GM23338 (cell line): ENCODE data around the gene COPZ1. TPM values are rescaled to one million over a fixed set of nuclear protein-coding genes. Genes with fewer than 3 reads are reported as not detected.
A peak's percentile ranks its signal among the peaks of the same experiment; 100 is the strongest.

ENCODE experiments used
- ATAC-seq: fragments of 200-7000 bp; cut with Tn5 transposase; 3 replicates; pipeline ENCODE4 v1.9.1; 2020
- DNase-seq: peaks from one replicate; pipeline ENCODE4 v3.0.0-alpha.2; 2015; ENCODE audit warnings: low spot score
- H2AFZ ChIP-seq: fragments of 200-600 bp; sonication (generic); 2 replicates; pipeline ENCODE4 v1.8.0; 2016; ENCODE audit warnings: antibody characterized with exemption, mild to moderate bottlenecking, moderate library complexity
- H3F3A ChIP-seq: fragments of 200-600 bp; sonication (generic); replicated peaks from 2 replicates; pipeline ENCODE4 v1.8.0; 2017; ENCODE audit warnings: antibody characterized with exemption, mixed run types, low read depth
- H3K27ac ChIP-seq: fragments of 200-600 bp; sonication (generic); 2 replicates; pipeline ENCODE4 v1.6.1; 2016; ENCODE audit warnings: low read depth
- H3K27me3 ChIP-seq: fragments of 200-600 bp; sonication (generic); 2 replicates; pipeline ENCODE4 v1.8.0; 2016; ENCODE audit warnings: mild to moderate bottlenecking, mixed run types, moderate library complexity; ENCODE audit not compliant: insufficient read depth
- H3K36me3 ChIP-seq: fragments of 200-600 bp; sonication (generic); 2 replicates; pipeline ENCODE4 v1.8.0; 2016; ENCODE audit warnings: mild to moderate bottlenecking; ENCODE audit not compliant: insufficient read depth
- H3K4me1 ChIP-seq: fragments of 200-600 bp; sonication (generic); 2 replicates; pipeline ENCODE4 v1.8.0; 2016; ENCODE audit warnings: mild to moderate bottlenecking, moderate library complexity; ENCODE audit not compliant: insufficient read depth
- H3K4me2 ChIP-seq: fragments of 200-600 bp; sonication (generic); 2 replicates; pipeline ENCODE4 v1.7.1; 2017; ENCODE audit warnings: mixed run types
- H3K4me3 ChIP-seq: fragments of 200-600 bp; sonication (generic); 2 replicates; pipeline ENCODE4 v1.6.1; 2016; ENCODE audit warnings: mixed run types
- H3K79me2 ChIP-seq: fragments of 200-600 bp; sonication (generic); replicated peaks from 2 replicates; pipeline ENCODE4 v1.8.0; 2017; ENCODE audit warnings: mild to moderate bottlenecking; ENCODE audit not compliant: insufficient read depth
- H3K9me2 ChIP-seq: fragments of 200-600 bp; sonication (generic); 2 replicates; pipeline ENCODE4 v1.8.0; 2017; ENCODE audit not compliant: insufficient read depth
- H4K20me1 ChIP-seq: fragments of 200-600 bp; sonication (generic); replicated peaks from 2 replicates; pipeline ENCODE4 v1.8.0; 2017; ENCODE audit warnings: mild to moderate bottlenecking; ENCODE audit not compliant: insufficient read depth
- H3K27ac Mint-ChIP-seq: 2 replicates; pipeline ENCODE4 v1.8.0; 2020; ENCODE audit warnings: inconsistent platforms, mild to moderate bottlenecking, moderate library complexity, mixed read lengths
- H3K27me3 Mint-ChIP-seq: 3 replicates; pipeline ENCODE4 v1.8.0; 2022; ENCODE audit warnings: low read depth, mild to moderate bottlenecking, moderate library complexity, mixed read lengths, inconsistent platforms; ENCODE audit not compliant: insufficient read depth, poor library complexity
- H3K36me3 Mint-ChIP-seq: 3 replicates; pipeline ENCODE4 v1.8.0; 2021; ENCODE audit warnings: low read depth, mild to moderate bottlenecking, inconsistent platforms, moderate library complexity, mixed read lengths
- H3K4me1 Mint-ChIP-seq: 3 replicates; pipeline ENCODE4 v1.8.0; 2020; ENCODE audit warnings: mild to moderate bottlenecking, inconsistent platforms, mixed read lengths
- H3K4me3 Mint-ChIP-seq: 3 replicates; pipeline ENCODE4 v1.8.0; 2021; ENCODE audit warnings: moderate library complexity, mild to moderate bottlenecking, inconsistent platforms, mixed read lengths
- H3K9me3 Mint-ChIP-seq: 3 replicates; pipeline ENCODE4 v1.8.0; 2020; ENCODE audit warnings: moderate library complexity, mild to moderate bottlenecking, inconsistent platforms, mixed read lengths
- CREB1 ChIP-seq: fragments of 250-450 bp; sonication (Bioruptor Pico); IDR thresholded peaks from 2 replicates; pipeline ENCODE4 v1.5.0; 2020; ENCODE audit warnings: low read depth, mild to moderate bottlenecking, moderate library complexity
- EZH2phosphoT487 ChIP-seq: fragments of 200-600 bp; sonication (generic); IDR thresholded peaks from one replicate; pipeline ENCODE4 v1.8.1; 2018; ENCODE audit warnings: antibody characterized with exemption; ENCODE audit not compliant: unreplicated experiment
- JUNB ChIP-seq: IDR thresholded peaks from one replicate; pipeline ENCODE4 v1.6.1; 2016; ENCODE audit warnings: antibody characterized with exemption; ENCODE audit not compliant: unreplicated experiment
- NANOG ChIP-seq: IDR thresholded peaks from 2 replicates; pipeline ENCODE4 v1.6.1; 2016; ENCODE audit warnings: antibody characterized with exemption, borderline replicate concordance
- POLR2AphosphoS5 ChIP-seq: IDR thresholded peaks from 2 replicates; pipeline ENCODE4 v1.6.1; 2016; ENCODE audit warnings: antibody characterized with exemption, low read depth
- ZNF114 ChIP-seq: fragments of 250-450 bp; sonication (Bioruptor Pico); IDR thresholded peaks from 2 replicates; pipeline ENCODE4 v1.5.0; 2020; ENCODE audit warnings: mild to moderate bottlenecking, moderate library complexity
- ZNF331 ChIP-seq: fragments of 250-450 bp; sonication (Bioruptor Pico); IDR thresholded peaks from 2 replicates; pipeline ENCODE4 v1.5.0; 2020; ENCODE audit warnings: low read depth, mild to moderate bottlenecking, moderate library complexity
- polyA plus RNA-seq: library from polyadenylated mRNA; unstranded; fragments of >200 nt; fragmentation: Nextera tagmentation; extraction: Ambion mirVana; gene quantifications from 2 replicates; pipeline ENCODE4 v1.2.1, GENCODE V29; 2016
- total RNA-seq: library from RNA; depleted of rRNA; stranded (reverse); fragments of >200 nt; shearing (Covaris generic); gene quantifications from 2 replicates; pipeline ENCODE4 v1.2.3, GENCODE V29; 2014
- TF ChIP-seq, protein P1 (sequence below): IDR thresholded peaks from 2 replicates; pipeline ENCODE4 v1.6.1; 2016; ENCODE audit warnings: antibody characterized with exemption
- TF ChIP-seq, protein P2 (sequence below): IDR thresholded peaks from one replicate; pipeline ENCODE4 v1.6.1; 2018; ENCODE audit warnings: antibody characterized with exemption; ENCODE audit not compliant: unreplicated experiment
- TF ChIP-seq, protein P3 (sequence below): fragments of 250-450 bp; sonication (Bioruptor Pico); IDR thresholded peaks from 2 replicates; pipeline ENCODE4 v1.5.0; 2020; ENCODE audit warnings: mild to moderate bottlenecking, moderate library complexity

Gene COPZ1
- total and polyA plus RNA-seq, 2 experiments from 2014 or later: 79.9 to 91.2 TPM

DNA sequence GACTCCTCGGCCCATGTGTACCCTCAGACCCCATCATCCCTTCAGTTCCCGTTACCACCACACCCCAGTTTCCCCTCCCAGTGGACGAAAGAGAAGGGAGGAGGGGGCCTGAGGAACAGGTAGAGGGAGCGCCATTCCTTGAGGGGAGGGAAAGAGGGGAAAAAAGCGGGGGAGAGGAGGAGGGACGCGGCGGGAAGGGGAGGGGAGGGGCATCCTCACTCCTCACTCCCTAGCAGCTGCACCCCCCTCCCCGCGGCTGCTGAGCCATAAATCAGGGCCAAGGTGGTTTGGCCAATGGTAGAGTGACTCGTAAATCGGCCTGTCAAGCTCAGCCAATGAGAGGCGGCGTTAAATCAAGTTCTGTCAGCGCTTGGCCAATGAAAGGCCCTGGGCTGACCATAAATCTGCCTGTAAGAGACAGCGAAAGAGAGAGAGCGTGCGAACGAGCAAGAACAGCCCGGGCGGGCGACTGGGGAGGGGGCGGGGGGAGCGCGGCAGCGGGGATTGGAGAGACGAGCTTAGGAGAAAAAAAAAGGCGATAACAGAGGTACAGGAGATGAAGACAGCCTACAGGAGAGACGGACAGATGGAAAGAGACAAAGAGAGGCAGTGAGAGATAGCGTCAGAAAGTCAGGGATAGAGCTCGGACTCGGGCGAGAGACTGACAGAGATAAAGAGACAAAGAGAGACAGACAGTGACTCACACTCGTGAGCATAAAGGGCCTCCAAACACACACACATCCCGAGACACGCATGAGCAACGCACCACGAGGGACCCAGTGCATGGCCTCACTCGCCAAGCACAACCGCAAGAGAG, 34.2 kb downstream of the COPZ1 start:
- Mint-ChIP-seq H3K9me3 (no peaks in the 10 kb centered on the region; the same call in 2 of the 3 replicates), H3K4me1 (peaks cover 6% of the 10 kb centered on the region), H3K4me3 (no peak overlapping the region), H3K27ac (no peak overlapping the region), H3K27me3 (peaks cover 25% of the 10 kb centered on the region), H3K36me3 (no peaks in the 10 kb centered on the region; the same call in 2 of the 3 replicates)
- Histone ChIP-seq H4K20me1 (no peaks in the 10 kb centered on the region), H3K4me2 (peak overlapping the region; percentile 95), H3K9me2 (no peaks in the 10 kb centered on the region), H3K27ac (peak overlapping the region; percentile 82), H3K79me2 (no peaks in the 10 kb centered on the region; the same call in 1 of the 2 replicates), H3K36me3 (no peaks in the 10 kb centered on the region), H3K4me1 (peaks cover 49% of the 10 kb centered on the region), H3K27me3 (peaks cover under 1% of the 10 kb centered on the region; the same call in 1 of the 2 replicates), H3K4me3 (peak overlapping the region; percentile 75), H2AFZ (peak overlapping the region; percentile 60; the same call in 1 of the 2 replicates), H3F3A (peaks cover 11% of the 10 kb centered on the region)
- DNase-seq: peak; percentile 99
- ATAC-seq: peak; percentile 83
- TF ChIP-seq, protein P1, sequence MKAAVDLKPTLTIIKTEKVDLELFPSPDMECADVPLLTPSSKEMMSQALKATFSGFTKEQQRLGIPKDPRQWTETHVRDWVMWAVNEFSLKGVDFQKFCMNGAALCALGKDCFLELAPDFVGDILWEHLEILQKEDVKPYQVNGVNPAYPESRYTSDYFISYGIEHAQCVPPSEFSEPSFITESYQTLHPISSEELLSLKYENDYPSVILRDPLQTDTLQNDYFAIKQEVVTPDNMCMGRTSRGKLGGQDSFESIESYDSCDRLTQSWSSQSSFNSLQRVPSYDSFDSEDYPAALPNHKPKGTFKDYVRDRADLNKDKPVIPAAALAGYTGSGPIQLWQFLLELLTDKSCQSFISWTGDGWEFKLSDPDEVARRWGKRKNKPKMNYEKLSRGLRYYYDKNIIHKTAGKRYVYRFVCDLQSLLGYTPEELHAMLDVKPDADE: no peak
- no peak for TF ChIP-seq JUNB
- no peak for TF ChIP-seq ZNF331 (CRISPR knock-in tag)
- TF ChIP-seq, protein P2, sequence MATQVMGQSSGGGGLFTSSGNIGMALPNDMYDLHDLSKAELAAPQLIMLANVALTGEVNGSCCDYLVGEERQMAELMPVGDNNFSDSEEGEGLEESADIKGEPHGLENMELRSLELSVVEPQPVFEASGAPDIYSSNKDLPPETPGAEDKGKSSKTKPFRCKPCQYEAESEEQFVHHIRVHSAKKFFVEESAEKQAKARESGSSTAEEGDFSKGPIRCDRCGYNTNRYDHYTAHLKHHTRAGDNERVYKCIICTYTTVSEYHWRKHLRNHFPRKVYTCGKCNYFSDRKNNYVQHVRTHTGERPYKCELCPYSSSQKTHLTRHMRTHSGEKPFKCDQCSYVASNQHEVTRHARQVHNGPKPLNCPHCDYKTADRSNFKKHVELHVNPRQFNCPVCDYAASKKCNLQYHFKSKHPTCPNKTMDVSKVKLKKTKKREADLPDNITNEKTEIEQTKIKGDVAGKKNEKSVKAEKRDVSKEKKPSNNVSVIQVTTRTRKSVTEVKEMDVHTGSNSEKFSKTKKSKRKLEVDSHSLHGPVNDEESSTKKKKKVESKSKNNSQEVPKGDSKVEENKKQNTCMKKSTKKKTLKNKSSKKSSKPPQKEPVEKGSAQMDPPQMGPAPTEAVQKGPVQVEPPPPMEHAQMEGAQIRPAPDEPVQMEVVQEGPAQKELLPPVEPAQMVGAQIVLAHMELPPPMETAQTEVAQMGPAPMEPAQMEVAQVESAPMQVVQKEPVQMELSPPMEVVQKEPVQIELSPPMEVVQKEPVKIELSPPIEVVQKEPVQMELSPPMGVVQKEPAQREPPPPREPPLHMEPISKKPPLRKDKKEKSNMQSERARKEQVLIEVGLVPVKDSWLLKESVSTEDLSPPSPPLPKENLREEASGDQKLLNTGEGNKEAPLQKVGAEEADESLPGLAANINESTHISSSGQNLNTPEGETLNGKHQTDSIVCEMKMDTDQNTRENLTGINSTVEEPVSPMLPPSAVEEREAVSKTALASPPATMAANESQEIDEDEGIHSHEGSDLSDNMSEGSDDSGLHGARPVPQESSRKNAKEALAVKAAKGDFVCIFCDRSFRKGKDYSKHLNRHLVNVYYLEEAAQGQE: no peak
- no peak for TF ChIP-seq EZH2phosphoT487
- no peak for TF ChIP-seq ZNF114
- no peak for TF ChIP-seq POLR2AphosphoS5
- no peak for TF ChIP-seq NANOG
- peak; percentile 80 for TF ChIP-seq CREB1

DNA sequence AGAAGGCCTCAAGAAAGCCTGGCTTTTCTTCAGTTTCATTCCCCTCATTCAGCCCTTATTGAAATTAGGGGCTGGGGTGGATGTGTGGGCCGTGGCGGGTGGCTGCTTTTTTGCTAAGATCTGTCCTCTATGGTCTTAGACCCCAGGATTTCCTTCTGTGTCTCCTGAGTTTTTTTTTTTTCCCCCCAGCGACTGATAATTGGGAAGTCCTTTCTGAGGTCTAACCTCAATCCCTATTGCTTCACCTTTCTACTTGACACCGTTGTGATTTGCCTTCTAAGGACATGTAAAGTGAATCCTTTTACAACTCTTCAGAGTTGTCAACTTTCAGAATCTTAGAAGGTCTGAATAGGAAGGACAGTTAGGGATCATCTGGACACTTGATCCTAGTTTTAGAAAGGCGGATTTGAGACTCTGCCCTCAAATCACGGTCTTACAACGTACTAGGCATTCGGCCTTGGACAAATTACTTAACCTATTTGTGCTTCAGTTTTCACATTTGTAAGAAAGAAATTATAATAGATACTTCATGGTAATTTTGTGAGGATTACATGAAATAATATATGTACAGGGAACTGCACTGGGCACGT, 34.9 kb downstream of the COPZ1 start:
- TF ChIP-seq, protein P3, sequence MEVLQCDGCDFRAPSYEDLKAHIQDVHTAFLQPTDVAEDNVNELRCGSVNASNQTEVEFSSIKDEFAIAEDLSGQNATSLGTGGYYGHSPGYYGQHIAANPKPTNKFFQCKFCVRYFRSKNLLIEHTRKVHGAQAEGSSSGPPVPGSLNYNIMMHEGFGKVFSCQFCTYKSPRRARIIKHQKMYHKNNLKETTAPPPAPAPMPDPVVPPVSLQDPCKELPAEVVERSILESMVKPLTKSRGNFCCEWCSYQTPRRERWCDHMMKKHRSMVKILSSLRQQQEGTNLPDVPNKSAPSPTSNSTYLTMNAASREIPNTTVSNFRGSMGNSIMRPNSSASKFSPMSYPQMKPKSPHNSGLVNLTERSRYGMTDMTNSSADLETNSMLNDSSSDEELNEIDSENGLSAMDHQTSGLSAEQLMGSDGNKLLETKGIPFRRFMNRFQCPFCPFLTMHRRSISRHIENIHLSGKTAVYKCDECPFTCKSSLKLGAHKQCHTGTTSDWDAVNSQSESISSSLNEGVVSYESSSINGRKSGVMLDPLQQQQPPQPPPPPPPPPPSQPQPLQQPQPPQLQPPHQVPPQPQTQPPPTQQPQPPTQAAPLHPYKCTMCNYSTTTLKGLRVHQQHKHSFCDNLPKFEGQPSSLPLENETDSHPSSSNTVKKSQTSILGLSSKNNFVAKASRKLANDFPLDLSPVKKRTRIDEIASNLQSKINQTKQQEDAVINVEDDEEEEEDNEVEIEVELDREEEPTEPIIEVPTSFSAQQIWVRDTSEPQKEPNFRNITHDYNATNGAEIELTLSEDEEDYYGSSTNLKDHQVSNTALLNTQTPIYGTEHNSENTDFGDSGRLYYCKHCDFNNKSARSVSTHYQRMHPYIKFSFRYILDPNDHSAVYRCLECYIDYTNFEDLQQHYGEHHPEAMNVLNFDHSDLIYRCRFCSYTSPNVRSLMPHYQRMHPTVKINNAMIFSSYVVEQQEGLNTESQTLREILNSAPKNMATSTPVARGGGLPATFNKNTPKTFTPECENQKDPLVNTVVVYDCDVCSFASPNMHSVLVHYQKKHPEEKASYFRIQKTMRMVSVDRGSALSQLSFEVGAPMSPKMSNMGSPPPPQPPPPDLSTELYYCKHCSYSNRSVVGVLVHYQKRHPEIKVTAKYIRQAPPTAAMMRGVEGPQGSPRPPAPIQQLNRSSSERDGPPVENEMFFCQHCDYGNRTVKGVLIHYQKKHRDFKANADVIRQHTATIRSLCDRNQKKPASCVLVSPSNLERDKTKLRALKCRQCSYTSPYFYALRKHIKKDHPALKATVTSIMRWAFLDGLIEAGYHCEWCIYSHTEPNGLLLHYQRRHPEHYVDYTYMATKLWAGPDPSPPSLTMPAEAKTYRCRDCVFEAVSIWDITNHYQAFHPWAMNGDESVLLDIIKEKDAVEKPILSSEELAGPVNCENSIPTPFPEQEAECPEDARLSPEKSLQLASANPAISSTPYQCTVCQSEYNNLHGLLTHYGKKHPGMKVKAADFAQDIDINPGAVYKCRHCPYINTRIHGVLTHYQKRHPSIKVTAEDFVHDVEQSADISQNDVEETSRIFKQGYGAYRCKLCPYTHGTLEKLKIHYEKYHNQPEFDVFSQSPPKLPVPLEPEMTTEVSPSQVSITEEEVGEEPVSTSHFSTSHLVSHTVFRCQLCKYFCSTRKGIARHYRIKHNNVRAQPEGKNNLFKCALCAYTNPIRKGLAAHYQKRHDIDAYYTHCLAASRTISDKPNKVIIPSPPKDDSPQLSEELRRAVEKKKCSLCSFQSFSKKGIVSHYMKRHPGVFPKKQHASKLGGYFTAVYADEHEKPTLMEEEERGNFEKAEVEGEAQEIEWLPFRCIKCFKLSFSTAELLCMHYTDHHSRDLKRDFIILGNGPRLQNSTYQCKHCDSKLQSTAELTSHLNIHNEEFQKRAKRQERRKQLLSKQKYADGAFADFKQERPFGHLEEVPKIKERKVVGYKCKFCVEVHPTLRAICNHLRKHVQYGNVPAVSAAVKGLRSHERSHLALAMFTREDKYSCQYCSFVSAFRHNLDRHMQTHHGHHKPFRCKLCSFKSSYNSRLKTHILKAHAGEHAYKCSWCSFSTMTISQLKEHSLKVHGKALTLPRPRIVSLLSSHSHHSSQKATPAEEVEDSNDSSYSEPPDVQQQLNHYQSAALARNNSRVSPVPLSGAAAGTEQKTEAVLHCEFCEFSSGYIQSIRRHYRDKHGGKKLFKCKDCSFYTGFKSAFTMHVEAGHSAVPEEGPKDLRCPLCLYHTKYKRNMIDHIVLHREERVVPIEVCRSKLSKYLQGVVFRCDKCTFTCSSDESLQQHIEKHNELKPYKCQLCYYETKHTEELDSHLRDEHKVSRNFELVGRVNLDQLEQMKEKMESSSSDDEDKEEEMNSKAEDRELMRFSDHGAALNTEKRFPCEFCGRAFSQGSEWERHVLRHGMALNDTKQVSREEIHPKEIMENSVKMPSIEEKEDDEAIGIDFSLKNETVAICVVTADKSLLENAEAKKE: no peak
- peak overlapping the region; percentile 60; the same call in 1 of the 2 replicates for H2AFZ ChIP-seq
- no peaks in the 10 kb centered on the region for H3K9me2 ChIP-seq
- DNase-seq (no peak), ATAC-seq (no peak)
- Mint-ChIP-seq H3K9me3 (no peaks in the 10 kb centered on the region), H3K4me3 (peak overlapping the region; percentile 50; the same call in 2 of the 3 replicates), H3K36me3 (no peaks in the 10 kb centered on the region; the same call in 2 of the 3 replicates), H3K27me3 (peaks cover 22% of the 10 kb centered on the region), H3K4me1 (peaks cover 6% of the 10 kb centered on the region), H3K27ac (no peak overlapping the region)
- peak overlapping the region; percentile 75 for H3K4me3 ChIP-seq
- no peaks in the 10 kb centered on the region for H3K36me3 ChIP-seq
- H3K4me2 ChIP-seq: peak overlapping the region; percentile 82
- peaks cover 6% of the 10 kb centered on the region; the same call in 1 of the 2 replicates for H3K27me3 ChIP-seq
- H4K20me1 ChIP-seq: no peaks in the 10 kb centered on the region
- H3K4me1 ChIP-seq: peaks cover 44% of the 10 kb centered on the region
- H3F3A ChIP-seq: peaks cover 8% of the 10 kb centered on the region
- no peaks in the 10 kb centered on the region; the same call in 1 of the 2 replicates for H3K79me2 ChIP-seq
- H3K27ac ChIP-seq: peak overlapping the region; percentile 32; the same call in 1 of the 2 replicates
